Measurements from ENCODE around the gene ABCA12.

ABCA12 gene

DNA sequence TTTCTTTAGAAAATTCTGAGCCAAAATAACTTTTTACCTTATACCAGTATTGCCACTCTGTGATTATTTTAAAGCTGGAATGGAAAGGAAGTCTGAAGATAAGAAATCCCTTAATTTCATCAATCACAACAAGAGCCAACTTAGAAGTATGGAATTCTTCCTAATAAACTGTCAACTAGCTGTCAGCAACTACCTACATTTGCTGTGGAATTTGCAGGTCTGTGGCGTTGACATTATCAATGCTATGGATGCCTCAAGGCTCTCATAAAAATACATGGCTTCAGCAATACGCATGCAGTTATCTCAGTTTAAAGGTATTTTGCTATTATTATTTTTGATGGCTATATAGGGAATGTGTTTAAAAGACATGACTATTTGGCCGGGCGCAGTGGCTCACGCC is 108.5 kb downstream of the ABCA12 start:
- DNase-seq: no peak

DNA sequence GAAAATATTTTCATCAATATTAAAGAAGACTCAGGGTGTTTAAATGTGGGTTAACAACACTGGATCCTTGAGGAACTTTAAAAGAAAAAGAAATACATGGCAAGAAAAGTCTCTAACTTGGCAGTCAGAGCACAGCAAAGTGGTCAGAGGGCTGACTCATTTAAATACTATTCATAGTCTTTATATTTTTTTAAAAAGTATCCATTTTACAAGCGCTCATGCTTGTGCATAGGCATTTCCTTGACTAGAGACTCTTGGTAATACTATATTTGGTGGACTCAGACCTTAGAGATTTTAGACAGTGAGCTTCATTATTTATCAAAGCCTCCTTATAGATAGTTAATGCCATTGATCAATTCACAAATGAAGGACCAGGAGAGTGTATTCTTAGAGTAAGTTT is 110.2 kb downstream of the ABCA12 start:
- DNase-seq: no peak

DNA sequence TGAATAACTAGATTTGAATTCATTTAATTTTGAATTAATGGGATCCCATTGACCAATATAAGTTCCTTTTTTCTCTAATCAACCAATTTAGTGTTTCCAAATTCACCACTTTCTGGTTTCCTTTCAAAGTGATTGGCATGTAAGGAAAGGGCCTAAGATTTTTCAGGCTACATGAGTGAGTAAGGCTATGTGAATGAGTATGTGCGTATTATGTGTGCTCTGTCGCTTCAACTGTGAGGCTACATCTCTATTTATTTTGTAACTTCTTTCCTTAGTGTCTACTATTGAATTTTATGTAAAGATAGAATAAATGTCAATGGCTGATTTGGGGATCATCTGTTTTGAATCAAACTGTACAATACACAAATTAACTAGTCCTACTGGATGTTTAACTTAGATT is 110.6 kb downstream of the ABCA12 start:
- no peak for DNase-seq

DNA sequence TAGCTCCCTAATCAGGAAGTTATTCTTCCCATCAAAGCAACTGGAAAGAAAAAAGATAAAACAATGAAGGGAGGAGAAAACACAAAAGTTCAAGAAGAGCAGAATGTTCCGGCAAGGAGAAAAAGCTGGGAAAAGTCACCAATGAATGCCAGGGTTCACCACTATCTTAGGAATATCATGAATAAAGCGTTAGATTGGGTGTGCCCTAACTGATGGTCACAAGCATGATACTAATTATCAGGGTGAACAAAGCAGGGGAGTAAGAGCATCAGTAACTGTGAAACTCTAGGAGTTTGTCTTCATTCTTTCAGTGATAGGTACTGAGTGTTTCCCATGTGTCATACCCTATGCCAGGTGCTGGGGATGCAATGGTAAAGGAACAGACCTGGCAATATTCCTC is 115.5 kb downstream of the ABCA12 start:
- no peak for DNase-seq

DNA sequence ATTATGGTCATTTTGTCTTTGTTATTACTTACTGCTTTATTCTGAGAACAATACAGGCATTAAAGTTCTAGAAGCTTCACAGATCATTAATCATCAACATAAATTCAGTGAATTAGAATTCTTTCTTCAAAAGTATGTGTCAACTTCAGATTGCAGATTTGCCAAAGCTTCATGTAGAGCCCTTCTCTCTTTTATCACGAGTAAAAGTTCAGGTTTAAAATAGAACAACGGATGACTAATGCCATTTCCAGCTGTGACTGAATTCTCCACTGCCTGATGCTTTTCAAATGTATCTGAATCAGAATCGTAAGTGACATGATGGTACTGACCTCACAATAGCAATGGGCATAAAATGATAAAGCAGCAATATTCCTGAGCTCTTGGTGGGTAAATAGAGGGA is 116.0 kb downstream of the ABCA12 start:
- no peak for DNase-seq

DNA sequence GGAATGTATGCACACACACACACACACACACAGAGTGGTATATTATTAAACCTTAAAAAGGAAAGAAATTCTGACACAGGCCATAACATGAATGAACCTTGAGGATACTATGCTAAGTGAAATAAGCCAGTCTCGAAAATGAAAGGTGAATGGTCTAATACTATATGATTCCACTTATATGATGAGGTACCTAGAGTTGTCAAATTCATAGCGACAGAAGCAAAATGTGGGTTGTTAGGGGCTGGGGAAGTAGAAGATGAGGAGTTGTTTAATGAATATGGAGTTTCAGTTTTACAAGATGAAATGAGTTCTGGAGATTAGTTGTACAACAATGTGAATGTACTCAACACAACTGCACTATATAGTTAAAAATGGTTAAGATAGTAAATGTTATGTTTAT is 118.1 kb downstream of the ABCA12 start:
- no peak for DNase-seq

DNA sequence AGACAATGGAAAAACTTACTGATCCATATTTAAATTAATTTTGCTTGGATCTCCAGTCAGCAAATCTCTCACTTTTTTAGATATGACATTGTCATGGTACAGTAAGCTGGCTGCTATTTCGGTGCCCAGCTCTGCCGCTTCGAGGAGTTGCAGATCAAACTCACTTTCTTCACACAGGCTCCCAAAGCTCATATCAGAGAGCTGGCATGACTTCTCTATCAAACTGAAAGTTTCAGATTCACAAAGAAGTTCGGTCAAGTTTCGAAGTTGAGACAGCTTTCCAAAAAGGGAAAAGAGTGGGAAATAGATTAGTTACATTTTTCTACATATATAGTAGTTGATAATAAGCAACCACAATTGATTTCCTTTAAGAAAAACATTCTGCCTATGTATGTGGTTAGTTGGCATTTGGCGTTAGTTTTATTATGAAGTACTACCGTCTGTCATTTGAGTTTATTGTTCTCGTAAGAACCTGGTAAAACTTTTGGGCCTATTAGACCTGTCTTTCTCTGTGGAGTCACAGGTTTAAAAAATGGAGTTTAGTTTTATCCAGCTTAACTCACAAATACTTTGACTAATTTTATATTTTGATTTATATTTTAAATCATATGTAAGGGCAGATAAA is 118.8 kb downstream of the ABCA12 start:
- no peak for DNase-seq

DNA sequence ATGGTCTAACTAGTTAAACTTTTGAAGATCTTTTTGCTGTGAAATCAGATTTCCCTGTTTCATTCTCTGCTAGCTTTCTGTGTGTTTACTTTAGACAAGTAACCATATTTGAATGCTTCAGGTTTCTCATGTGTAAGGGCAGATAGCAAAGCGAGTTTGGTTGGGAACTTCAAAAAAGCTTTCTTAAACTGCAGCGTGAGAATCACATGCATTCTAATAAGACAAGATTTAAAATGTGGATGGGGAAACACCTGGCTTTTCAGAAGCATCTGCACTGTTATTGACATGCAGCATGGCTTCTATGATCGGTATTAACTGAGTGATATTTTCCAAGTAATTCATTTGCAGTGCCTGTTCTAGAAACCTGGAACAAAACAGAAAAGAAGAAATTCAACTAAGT is 119.3 kb downstream of the ABCA12 start:
- DNase-seq: no peak

DNA sequence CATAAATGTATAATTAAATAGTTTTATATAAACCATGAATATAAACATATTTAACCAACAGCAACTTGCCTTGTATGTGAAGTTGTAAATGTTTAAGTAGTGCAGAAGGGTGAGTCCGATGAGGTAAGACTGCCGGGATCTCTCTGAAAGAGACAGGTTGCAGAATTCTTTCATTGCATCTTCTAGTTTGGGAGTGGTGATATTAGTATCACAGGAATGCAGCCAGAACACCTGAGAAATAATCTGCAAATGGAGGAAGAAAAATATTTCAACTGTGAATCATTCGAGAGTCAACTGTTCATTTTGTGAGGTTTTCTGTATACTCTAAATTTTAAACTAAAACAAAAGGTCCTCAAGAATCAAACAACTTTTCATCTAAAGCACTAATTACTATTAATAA is 123.0 kb downstream of the ABCA12 start:
- no peak for DNase-seq

DNA sequence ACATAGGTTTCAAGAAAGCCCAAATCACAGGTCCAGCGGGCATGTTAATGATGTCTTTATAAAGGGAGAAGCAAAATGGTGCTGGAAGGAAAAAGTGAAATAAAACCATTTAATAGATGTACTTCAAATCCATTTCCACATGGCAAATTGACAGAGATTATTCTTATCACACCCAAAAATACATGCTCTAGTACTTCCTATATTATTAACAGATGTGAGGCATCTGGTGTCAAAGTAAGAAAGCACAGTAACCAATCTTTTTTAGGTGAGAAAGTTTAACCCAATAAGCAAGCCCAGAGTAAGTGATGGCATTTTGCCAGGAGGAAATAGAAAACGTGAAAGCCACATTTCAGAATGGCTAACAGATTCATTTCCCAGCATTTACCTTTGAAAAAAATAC is 128.0 kb downstream of the ABCA12 start:
- DNase-seq: no peak

DNA sequence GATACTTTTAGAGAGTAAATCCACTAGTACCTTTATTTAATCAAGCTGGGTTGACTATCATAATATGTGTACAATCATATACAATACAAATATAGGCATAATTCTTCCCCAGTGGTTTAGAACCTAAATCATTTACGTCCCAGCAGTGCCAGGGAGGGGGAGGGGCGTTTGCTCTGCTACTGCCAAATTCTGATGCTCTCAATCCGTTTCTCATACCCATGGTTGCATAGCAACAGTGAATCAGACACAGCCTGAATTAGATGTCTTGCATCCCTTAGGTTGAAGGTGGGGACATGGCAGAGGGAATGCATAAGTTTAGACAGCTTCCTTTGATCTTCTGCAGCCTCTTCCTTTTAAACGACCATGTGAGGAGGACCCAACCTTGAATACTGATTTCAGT is 135.4 kb downstream of the ABCA12 start:
- peak; percentile 5 for DNase-seq

DNA sequence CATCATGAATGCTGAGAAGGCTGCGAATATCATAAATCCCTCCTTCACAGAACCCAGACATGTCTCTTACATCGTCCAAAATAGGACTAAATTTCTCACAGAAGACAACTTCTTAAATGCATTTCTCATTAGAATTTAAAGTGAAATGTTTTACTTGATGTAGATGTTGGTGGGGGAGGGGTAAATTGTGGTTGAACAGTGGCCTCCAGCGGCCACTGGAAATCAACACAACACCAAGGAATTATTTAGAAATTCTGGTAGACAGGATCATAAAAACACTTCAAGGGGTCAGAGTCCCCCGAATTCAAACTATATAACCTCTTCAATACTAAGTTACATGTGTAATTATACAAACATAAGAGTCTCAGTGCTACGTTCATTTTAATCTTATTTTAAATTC is 135.9 kb downstream of the ABCA12 start:
- DNase-seq: peak; percentile 31

DNA sequence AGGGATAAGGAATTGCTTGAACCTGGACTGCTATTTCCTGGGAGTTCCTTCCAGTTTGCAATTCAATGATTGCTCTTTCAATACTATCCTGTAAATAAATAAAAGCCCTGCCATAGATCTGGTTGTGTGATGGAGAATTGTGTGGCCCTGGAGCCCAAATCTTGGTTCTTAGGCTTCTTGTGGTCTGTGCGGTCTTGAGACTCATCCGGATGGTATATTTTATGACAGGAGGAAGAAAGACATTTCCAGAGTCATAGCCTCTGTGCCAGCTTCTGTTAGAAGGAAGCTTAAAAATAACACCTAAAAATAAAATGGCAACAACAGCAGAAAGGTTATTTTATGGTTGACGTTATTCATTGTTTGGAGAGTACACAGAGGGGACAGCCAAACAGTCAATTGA is 137.7 kb downstream of the ABCA12 start:
- DNase-seq: no peak

DNA sequence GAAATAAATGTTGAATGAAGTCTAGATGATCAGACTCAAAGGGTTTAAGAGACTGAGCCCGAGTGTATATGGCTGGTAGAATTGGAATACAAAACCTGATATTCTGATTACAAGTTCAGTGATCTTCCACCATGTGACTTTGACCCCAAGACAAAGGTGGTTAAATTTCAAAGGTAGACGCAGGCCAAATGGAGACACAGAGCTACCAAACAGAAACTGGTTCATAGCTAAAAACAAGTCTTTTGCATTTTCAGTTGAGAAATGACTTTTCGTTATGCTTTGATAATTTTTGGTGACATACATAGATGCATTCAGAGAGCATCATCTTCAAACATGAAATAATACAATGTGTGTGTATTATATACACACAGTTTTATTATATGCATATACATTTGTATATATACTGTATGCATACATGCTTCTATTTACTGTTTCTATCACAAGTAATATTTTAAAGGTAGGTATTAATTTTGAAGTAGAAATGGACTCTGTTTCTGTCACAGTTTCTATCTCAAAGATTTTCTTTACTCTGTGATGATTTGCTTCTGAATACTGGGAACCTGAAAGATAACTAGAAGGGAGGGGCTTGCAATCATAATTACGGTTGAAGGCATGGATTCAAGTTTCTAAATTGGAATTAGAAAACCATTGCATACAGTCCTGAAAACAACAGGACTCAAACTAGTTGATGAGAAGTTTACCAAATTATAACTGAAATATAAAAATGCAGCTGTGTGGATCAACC is 142.3 kb downstream of the ABCA12 start:
- DNase-seq: no peak

DNA sequence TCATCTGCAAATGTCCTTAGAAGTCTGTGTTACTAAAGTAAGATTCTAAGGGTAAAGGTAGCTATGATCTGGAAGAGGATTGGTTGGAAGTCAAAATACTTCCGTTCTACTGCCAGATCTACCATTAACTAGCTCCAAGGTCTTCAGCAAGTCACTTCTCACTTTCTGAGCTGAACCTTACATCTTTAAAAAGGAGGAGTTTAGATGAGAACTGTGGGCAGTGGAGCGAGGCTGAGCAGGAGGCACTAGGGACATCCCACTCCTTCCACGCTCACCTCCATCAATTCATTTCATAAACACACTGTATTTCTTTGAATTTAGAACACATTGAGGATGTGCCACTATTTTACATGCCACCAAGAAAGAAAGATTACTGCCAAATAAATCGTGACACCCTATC is 143.0 kb downstream of the ABCA12 start:
- peak; percentile 4 for DNase-seq

DNA sequence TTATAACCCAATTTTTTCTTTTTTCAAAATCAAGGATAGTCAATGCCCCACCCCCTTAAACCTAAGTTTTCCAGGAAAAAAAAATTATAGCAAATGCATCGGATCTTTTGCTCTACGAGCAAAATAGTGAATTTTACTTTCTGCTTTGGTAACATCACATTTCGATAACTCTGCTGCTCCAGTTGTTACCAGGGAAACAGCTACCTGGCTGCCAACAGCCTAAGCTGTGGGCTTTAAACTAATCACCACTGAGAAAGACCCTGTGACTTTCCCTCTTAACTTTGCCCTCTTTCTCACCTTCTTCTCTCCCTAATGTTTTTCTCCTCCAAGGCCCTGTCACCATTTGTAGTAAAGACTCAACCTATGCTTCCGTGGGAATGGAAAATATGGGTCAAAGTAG is 145.5 kb downstream of the ABCA12 start:
- DNase-seq: no peak

DNA sequence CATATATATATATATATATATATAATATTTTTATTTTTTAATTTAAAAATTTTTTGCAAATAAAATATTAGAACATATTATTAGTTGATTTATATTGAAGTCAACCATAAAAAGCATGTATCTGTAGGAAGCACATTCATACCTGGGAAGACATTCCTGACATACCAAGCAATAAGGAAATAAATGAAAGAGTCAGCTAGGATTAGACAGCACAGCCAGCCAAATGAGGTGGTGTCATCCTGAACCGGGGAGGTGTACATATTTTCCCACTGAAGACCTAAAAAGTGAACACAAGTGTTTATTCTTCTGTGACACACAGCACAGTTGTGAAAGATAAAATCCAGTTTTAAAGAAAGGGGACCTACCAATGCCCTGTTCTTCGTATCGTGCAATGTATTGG is 149.2 kb downstream of the ABCA12 start:
- DNase-seq: no peak

DNA sequence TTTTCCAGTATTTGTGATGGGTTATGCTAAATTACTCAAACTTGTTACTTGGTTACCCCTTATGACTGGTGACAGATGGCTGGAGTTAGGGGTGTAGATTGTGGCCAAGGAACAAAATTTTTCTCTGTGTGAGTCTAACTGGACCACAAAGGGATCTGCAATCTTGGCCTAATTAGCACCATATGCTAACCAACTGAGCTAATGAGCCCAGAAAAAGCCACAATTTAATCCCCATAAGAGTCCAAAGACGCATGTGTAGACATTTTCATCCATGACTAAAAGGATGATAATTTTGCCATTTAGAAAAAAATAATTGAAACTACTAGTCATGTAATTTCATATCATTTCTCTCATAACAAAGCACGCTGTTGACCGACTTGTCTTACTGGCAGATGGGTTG is 151.2 kb downstream of the ABCA12 start:
- peak; percentile 3 for DNase-seq

DNA sequence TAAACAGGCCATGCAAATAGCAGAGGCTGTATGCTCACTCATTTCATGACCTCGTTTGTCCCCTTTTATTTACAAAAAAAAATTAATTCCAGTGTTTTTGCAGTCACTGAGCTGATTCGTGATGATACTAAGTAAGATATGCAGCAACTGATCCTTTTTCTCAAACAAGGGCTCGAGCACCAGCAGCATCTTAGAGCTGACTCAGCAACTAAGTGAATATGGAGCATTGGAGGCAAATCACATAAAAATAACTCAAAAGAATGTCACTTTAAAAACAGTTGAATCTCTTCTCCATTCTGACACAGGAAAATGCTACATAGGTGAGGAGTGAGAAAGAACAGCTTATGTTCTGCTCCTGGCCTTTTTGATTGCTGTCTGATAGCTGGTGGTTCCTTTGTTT is 152.8 kb downstream of the ABCA12 start:
- no peak for DNase-seq

DNA sequence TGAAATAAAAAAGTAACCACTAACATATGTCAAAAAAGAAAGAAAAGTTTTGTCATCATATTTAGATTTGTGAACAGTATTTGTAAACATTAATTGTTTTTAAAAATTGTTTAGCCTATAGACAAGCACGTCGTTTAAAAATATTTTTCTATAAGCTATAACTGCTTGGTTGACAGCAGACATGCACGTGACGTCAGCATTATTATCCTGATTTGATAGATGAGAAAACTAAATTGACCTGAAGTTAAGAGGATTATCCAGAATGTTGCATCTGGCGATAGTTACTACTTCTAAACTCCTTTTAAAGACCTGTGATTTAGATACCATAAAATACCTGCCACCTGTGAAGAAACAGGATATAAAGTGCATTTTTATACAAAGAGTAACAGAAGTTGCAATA is 172.0 kb downstream of the ABCA12 start:
- no peak for DNase-seq

DNA sequence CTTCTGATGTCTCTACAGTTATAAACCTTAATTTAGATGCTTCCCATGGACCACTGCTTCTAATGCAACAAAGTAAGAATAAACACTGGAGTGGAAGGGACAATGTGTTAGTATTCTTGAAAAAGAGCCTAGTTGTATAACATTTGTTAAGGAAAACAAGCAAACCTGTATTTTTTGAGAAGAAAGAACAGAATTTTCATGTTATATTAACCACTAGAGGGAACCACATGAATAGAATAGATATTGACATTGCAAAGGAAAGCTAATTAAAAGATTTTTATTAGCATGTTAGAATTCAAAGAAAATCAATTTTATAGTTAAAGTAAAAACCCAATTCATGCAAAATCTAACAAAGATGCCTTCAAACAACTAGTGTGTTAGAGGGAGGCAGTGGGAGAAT is 177.7 kb downstream of the ABCA12 start:
- DNase-seq: no peak

DNA sequence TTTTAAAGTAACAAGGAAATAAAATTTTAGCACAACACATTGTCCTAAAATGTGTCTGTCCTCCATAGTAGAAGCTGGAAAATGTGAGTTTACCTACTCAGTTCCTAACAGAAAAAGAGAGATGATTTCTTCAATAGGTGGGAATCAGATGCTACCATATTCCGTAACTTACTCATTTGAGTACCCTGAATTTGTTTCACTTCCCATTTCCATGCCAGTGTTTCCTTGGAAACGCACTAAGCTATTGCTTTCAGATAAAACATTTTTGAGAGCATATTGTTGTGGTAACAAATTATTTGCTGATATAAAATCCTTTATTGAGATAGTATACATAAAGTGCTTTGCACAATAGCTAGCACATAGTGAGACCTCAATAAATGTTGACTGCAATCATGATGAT is 191.5 kb downstream of the ABCA12 start:
- no peak for DNase-seq

DNA sequence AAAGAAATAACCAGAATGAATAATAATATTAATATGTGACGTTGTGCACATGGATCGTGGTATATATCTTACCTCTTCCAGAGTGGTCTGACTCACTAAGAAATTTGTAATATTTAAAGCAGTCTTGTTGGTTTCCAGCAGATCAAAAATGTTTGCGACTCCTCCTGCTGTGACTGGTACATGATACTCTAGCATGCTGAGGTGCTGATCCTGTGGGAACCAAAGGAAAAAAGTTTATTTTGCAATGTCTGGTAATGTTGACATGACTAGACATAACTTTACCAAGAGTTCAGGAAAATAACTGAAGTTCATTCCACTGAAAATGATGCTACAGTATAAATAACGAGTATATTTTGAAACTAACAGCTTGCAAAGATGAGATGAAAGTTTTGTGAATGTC is 204.4 kb downstream of the ABCA12 start:
- DNase-seq: no peak

DNA sequence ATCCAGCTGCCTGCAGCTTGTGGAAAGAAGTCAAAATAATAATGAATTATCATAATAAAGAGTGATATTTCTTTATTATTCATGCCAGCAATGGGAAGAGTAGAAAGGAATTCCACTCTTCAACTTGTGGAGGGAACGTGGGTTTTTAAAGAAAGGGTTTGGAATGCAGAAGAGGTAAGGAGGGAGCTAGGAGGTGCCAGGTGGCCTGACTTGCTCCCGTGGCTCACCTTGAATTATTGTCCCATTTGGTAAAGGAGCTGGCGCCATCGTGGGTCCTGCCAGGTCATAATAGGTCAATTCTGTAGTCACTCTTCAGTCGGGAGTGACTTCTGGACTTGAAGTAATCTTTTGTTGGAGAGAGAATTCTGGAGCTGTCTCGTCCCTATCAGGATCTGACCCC is 233.8 kb downstream of the ABCA12 start:
- DNase-seq: no peak

DNA sequence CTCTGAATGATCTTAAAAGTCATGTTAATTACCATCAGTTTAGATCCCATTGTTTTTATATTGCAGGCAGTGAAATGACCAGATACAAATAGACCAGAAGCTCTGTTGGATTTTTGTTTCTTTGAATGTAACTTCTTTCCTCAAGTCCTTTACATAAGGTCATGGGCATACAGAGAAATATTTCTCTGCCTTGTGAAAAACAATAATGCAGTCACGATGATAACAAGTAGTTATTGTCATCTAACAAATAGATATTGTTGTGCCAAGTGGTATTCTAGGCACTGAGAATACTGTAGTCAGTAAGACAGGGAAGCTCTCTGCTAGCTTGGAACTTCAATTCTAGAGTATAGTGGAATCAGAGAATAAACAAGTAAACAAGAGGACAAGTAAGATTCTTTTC is 234.2 kb downstream of the ABCA12 start:
- DNase-seq: no peak

Data from retina (tissue), 1 donor.